Gastrocnemius medialis (tissue), 4 donors: ENCODE results near the gene HOXB6. TPM values are rescaled to one million over a fixed set of nuclear protein-coding genes. Genes with fewer than 3 reads are reported as not detected.

Experiments used
- ATAC-seq, 2 donors: fragments of 150-250 bp; one replicate each; pipeline ENCODE4 v1.9.1; 2016
- DNase-seq, 2 donors: peaks; one replicate each; pipeline ENCODE4 v3.0.0-alpha.2; 2019
- H3K27ac ChIP-seq, 4 donors: fragments of 200-600 bp; sonication (generic); 1 replicate in 1 of 4; 2 replicates in 3 of 4; pipeline ENCODE4 v1.5.1; 2016 to 2018; ENCODE audit warnings: mild to moderate bottlenecking in 2 of 4, moderate library complexity in 1 of 4
- H3K27me3 ChIP-seq, 3 donors: fragments of 200-600 bp; sonication (generic) in 2 of 3; 1 replicate in 1 of 3; 2 replicates in 2 of 3; pipeline versions ENCODE4 v1.5.1 to v1.6.0; 2016 to 2019; ENCODE audit warnings: mild to moderate bottlenecking in 1 of 3, moderate library complexity in 1 of 3
- H3K36me3 ChIP-seq, 2 donors: fragments of 200-600 bp; sonication (generic) in 1 of 2; one replicate each; pipeline ENCODE4 v1.5.1; 2017 to 2018
- H3K4me1 ChIP-seq, 2 donors: fragments of 200-600 bp; sonication (generic) in 1 of 2; one replicate each; pipeline ENCODE4 v1.5.1; 2016 to 2017; ENCODE audit warnings: mild to moderate bottlenecking in 2 of 2
- H3K4me3 ChIP-seq, 4 donors: fragments of 200-600 bp; sonication (generic) in 3 of 4; 1 replicate in 1 of 4; 2 replicates in 3 of 4; pipeline ENCODE4 v1.5.1; 2016 to 2019; ENCODE audit warnings: mild to moderate bottlenecking in 2 of 4
- H3K9me3 ChIP-seq, 3 donors: fragments of 200-600 bp; sonication (generic) in 2 of 3; 1 replicate in 1 of 3; 2 replicates in 2 of 3; pipeline ENCODE4 v1.5.1; 2016 to 2019
- CTCF ChIP-seq, 5 experiments: fragments of 450-650 bp in 3 of 5; fragments of 200-600 bp in 2 of 5; sonication (generic) in 2 of 5; IDR thresholded peaks in 4 of 5; conservative IDR thresholded peaks in 1 of 5; 1 replicate in 4 of 5; 2 replicates in 1 of 5; pipeline ENCODE4 v1.5.1; 2016 to 2019; ENCODE audit warnings: antibody characterized with exemption in 5 of 5, mild to moderate bottlenecking in 3 of 5, moderate library complexity in 3 of 5
- POLR2A ChIP-seq, 2 donors: fragments of 450-650 bp; IDR thresholded peaks; one replicate each; pipeline ENCODE4 v1.6.1; 2017; ENCODE audit warnings: antibody characterized with exemption in 2 of 2, mild to moderate bottlenecking in 2 of 2, moderate library complexity in 2 of 2
- in situ Hi-C, 4 donors: fragments of 200-750 bp; cut with MboI; loops; one replicate each; pipeline versions ENCODE4 v1.15.0 to v1.8.0; 2017; ENCODE audit warnings: low sequenced_read_pairs in 4 of 4
- intact Hi-C: fragments of 100-400 bp; cut with DNase I; formaldehyde crosslinking; loops from one replicate; pipeline ENCODE4 v1.15.1; 2023; ENCODE audit warnings: low total_unique reads
- total RNA-seq, 4 donors: library from RNA; depleted of rRNA; stranded (reverse); fragments of >200 nt; gene quantifications; one replicate each; pipeline versions ENCODE4 v1.1.0 to v1.2.3, GENCODE V29; 2016

Gene HOXB6
- total RNA-seq, 4 donors from 2014 or later, result 0.55 to 3.0 (median 1.3) TPM

DNA sequence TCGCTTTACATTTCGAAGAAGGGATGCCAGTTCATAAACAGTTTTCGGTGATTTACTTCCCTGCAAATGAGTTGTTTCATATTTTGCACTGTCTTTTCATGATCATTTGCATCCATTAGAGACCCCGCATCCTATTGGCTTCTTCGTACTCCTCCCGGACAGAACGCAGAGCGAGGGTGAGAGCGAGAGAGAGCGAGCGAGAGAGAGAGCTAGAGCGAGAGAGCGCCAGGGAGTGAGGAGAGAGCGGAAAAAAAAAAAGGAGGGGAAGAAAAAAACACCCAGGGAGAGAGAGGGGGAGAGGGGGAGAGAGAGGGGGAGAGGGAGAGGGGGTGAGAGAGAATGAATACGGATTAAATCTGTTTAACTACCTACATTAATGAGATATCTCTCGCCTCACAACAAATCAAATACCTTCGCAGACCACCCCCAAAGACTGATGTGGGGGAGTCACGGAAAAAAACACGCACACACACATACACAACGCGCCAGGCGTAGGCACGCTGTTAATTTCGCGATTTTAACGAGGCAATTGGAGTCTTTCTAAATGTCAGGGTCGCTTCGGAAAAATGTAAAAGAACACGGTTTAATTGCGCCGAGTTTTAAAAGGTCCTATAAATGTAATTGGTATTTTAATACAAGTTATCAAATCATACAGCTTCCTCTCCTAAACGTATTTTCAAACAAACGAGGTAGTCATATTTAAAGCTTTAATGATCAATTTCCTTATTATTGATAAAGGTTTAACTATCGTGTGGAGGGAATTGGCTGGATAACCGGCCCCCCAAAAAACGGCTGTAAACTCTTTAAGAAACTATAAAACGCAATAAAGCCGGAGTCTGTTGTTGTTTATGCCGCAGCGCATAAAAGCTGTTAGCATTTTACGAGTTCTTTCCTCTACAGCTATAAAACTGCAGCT is 10.5 kb upstream of the HOXB6 start, which contains the start of gene HOXB8:
HOXB8 (minus strand) TSS at position 246 of the 916 bp plus-strand sequence. CDS start 588 bp downstream, outside the sequence.
- DNase-seq (no peak), ATAC-seq (no peak)
- H3K36me3 ChIP-seq, result no peaks in the 10 kb centered on the region
- TF ChIP-seq CTCF (IDR thresholded peaks at IDR 0.05 in 4 of 5, conservative IDR thresholded peaks at IDR 0.05 in 1 of 5) (no peak), POLR2A (IDR thresholded peaks at IDR 0.05) (no peak)
- H3K9me3 ChIP-seq, result no peaks in the 10 kb centered on the region
- H3K4me3 ChIP-seq, result peak within 1 kb of the TSS; percentile 17 to 64 (median 37)
- in situ Hi-C loops (no loop called here), intact Hi-C loops (loop anchor here (5.0 kb wide), 2 partner anchors 278 to 588 kb away; no protein-coding TSS in a partner anchor)
- no peak within 1 kb of the TSS for H3K27ac ChIP-seq
- peaks cover 4 to 21% of the 10 kb centered on the region in 2 donors for H3K4me1 ChIP-seq
- peaks cover 93 to 97% (median 97%) of the 10 kb centered on the region in 3 donors for H3K27me3 ChIP-seq

DNA sequence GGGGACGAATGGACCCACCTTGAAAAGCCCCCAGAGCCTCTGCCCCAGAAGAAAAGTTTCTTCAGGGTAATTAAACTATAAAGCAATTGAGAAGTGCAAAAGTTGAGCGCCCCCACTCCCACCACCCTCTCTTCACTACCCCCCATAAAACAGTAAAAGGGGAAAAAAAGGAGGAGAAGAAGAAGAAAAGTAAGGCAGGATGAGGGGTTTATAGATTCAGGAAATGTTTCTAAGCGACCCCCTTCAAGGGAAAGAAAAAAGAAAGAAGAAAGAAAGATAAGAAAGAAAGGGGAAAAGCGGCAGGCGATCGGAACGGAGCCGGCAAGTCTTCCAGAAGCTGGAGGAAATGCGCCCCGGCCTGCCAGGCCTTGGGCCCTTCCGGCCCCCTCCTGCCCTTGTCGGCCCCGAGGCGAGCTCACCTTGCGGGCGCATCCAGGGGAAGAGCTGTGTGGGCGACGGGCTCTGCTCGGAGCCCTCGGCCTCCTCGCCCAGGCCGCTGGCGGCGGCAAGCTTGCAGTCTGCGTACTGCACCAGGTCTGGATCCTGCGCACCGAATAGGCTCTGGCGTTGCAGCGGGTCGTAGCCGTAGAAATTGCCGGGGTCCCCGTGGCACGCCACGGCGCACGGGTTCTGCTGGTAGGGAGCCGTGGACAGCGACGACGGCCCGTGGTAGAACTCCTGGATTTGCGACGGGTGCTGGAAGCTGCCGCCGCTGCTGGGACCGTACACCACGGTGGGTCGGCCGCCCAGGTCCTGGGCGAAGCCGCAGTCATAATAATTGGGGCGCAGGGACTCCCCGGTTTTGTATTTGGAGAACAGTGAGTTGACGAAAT is 9.3 kb upstream of the HOXB6 start:
- H3K36me3 ChIP-seq, result no peaks in the 10 kb centered on the region

DNA sequence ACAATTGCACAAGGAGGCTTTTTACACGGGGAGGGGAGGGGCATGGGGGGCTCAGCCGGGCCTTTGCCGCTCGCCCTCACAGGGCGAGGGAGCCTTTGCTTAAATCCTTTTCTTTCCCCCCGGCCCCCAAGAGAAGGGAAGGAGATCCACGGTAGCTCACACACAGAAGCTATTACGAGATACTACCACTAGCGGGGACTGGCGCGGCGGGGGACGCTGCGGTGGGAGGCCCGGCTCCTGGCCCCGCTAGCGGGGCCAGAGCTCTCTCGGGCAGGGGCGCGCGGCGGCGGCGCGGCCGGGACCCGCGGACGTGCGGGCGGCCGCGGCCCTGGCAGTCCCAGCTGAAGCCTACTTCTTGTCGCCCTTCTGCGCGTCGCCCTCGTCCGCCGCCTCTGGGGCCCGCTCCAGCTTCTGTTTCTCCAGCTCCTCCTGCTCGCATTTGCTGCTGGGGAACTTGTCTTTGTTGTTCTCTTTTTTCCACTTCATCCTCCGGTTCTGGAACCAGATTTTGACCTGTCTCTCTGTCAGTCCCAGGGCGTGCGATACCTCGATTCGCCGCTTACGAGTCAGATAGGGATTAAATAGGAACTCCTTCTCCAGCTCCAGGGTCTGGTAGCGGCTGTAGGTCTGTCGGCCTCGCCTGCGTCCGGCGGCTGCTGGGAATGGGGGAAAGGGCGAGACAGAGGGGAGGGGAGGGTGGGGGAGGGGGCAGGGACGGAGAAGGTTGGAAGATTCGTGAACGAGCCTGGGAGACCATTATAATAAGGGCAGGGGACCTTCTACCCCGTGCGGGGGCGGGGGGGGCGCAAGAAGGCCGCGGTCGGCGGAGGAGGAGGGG is 8.3 kb upstream of the HOXB6 start:
- no peaks in the 10 kb centered on the region for H3K9me3 ChIP-seq
- DNase-seq, result no peak
- no peaks in the 10 kb centered on the region for H3K36me3 ChIP-seq
- in situ Hi-C loops (no loop called here), intact Hi-C loops (no loop called here)
- peaks cover 4 to 27% of the 10 kb centered on the region in 2 donors for H3K4me1 ChIP-seq
- peak overlapping the region; percentile 35 to 64 (median 51) for H3K4me3 ChIP-seq
- TF ChIP-seq CTCF (IDR thresholded peaks at IDR 0.05 in 4 of 5, conservative IDR thresholded peaks at IDR 0.05 in 1 of 5) (peak in 3 of 5 experiments; percentile 13 to 27 (median 22)), POLR2A (IDR thresholded peaks at IDR 0.05) (no peak)
- peak overlapping the region in 3 of 4 donors; percentile 65 to 66 (median 65) for H3K27ac ChIP-seq
- peaks cover 95 to 98% (median 98%) of the 10 kb centered on the region in 3 donors for H3K27me3 ChIP-seq
- ATAC-seq, result peak in 1 of 2 donors; percentile 27

More for the DNA sequence above, 9.3 kb upstream of the HOXB6 start:
- Histone ChIP-seq H3K4me1 (peaks cover 4 to 27% of the 10 kb centered on the region in 2 donors), H3K27me3 (peaks cover 93 to 97% (median 97%) of the 10 kb centered on the region in 3 donors), H3K27ac (peak overlapping the region in 2 of 4 donors; percentile 65 to 66), H3K9me3 (no peaks in the 10 kb centered on the region), H3K4me3 (peak overlapping the region; percentile 17 to 64 (median 37))
- DNase-seq (no peak), ATAC-seq (no peak)
- in situ Hi-C loops (no loop called here), intact Hi-C loops (no loop called here)
- TF ChIP-seq CTCF (IDR thresholded peaks at IDR 0.05 in 4 of 5, conservative IDR thresholded peaks at IDR 0.05 in 1 of 5) (no peak), POLR2A (IDR thresholded peaks at IDR 0.05) (no peak)

- no peaks in the 10 kb centered on the region for H3K9me3 ChIP-seq
- peak overlapping the region; percentile 35 to 64 (median 51) for H3K4me3 ChIP-seq
- in situ Hi-C loops (no loop called here), intact Hi-C loops (no loop called here)
- H3K27me3 ChIP-seq, result peaks cover 95 to 98% (median 98%) of the 10 kb centered on the region in 3 donors
- ATAC-seq (no peak), DNase-seq (no peak)
- peaks cover 4 to 27% of the 10 kb centered on the region in 2 donors for H3K4me1 ChIP-seq
- no peaks in the 10 kb centered on the region for H3K36me3 ChIP-seq
- no peak for TF ChIP-seq CTCF (IDR thresholded peaks at IDR 0.05 in 4 of 5, conservative IDR thresholded peaks at IDR 0.05 in 1 of 5)
- no peak for TF ChIP-seq POLR2A (IDR thresholded peaks at IDR 0.05)
- H3K27ac ChIP-seq, result peak overlapping the region in 3 of 4 donors; percentile 65 to 66 (median 65)
Measured at GRCh38 chr17:48612456-48612853, 7.7 kb upstream of the HOXB6 start.
